Upper lobe of left lung (tissue), 6 donors: ENCODE measurements around the gene GSG1L2. TPM values are rescaled to one million over a fixed set of nuclear protein-coding genes. Genes with fewer than 3 reads are reported as not detected.

Experiments used
- ATAC-seq, 2 donors: fragments of 200-7000 bp; cut with Tn5 transposase; one replicate each; pipeline ENCODE4 v1.9.1; 2022; ENCODE audit warnings: mild to moderate bottlenecking in 2 of 2, moderate library complexity in 2 of 2; ENCODE audit not compliant: low FRiP score in 2 of 2
- DNase-seq, 2 donors: peaks; one replicate each; pipeline ENCODE4 v3.0.0-alpha.2; 2019 to 2020
- H3K27ac ChIP-seq, 4 donors: fragments of 200-600 bp; sonication (generic); one replicate each; pipeline ENCODE4 v1.5.1; 2016 to 2019
- H3K27me3 ChIP-seq, 4 donors: fragments of 200-600 bp; sonication (generic); one replicate each; pipeline ENCODE4 v1.5.1; 2017 to 2019
- H3K36me3 ChIP-seq, 4 donors: fragments of 200-600 bp; sonication (generic); one replicate each; pipeline ENCODE4 v1.5.1; 2016 to 2019
- H3K4me1 ChIP-seq, 4 donors: fragments of 200-600 bp; sonication (generic); one replicate each; pipeline ENCODE4 v1.5.1; 2018 to 2019
- H3K4me3 ChIP-seq, 4 donors: fragments of 200-600 bp; sonication (generic); one replicate each; pipeline ENCODE4 v1.5.1; 2017 to 2019; ENCODE audit warnings: mild to moderate bottlenecking in 2 of 4, moderate library complexity in 1 of 4
- H3K9me3 ChIP-seq, 4 donors: fragments of 200-600 bp; sonication (generic); one replicate each; pipeline ENCODE4 v1.5.1; 2018 to 2019
- CTCF ChIP-seq, 6 experiments: fragments of 450-650 bp in 4 of 6; fragments of 200-600 bp in 2 of 6; sonication (generic) in 2 of 6; IDR thresholded peaks; one replicate each; pipeline ENCODE4 v1.5.1; 2016 to 2019; ENCODE audit warnings: antibody characterized with exemption in 6 of 6
- EP300 ChIP-seq, 4 donors: sonication (generic); formaldehyde crosslinking; IDR thresholded peaks; one replicate each; pipeline ENCODE4 v1.5.1; 2017; ENCODE audit warnings: antibody characterized with exemption in 4 of 4, control low read depth in 2 of 4
- POLR2A ChIP-seq, 4 donors: fragments of 450-650 bp; IDR thresholded peaks; one replicate each; pipeline ENCODE4 v1.5.1; 2016 to 2017; ENCODE audit warnings: antibody characterized with exemption in 4 of 4, mild to moderate bottlenecking in 2 of 4
- POLR2AphosphoS5 ChIP-seq, 2 donors: sonication (generic); formaldehyde crosslinking; IDR thresholded peaks; one replicate each; pipeline ENCODE4 v1.5.1; 2017; ENCODE audit warnings: antibody characterized with exemption in 2 of 2
- WGBS, 2 donors: methylation state at CpG; one replicate each; pipeline ENCODE4 v1.1.5; 2017 to 2018; 5-methylcytosine and 5-hydroxymethylcytosine counted together
- total RNA-seq, 6 donors: library from RNA; depleted of rRNA in 4 of 6; stranded (reverse); fragments of >200 nt in 4 of 6; gene quantifications; one replicate each; pipeline versions ENCODE4 v1.1.0 to v1.2.1, GENCODE V29; 2016 to 2021
- donor health status: DM: no; HTN: no; CAD: no; lungs with moderate emphysema.
- donor health status: DM: no; HTN: yes; CAD: no; lungs with severe emphysema.

The GSG1L2 gene
- total RNA-seq, 6 donors from 2014 or later, result not detected

- no peak for ATAC-seq
- Histone ChIP-seq H3K9me3 (no peaks in the 10 kb centered on the region), H3K27ac (no peak overlapping the region), H3K4me1 (peaks cover 0 to 11% (median 0%) of the 10 kb centered on the region in 4 donors), H3K4me3 (no peak overlapping the region), H3K36me3 (no peaks in the 10 kb centered on the region), H3K27me3 (no peaks in the 10 kb centered on the region)
- DNase-seq, result no peak
- TF ChIP-seq POLR2AphosphoS5 (IDR thresholded peaks at IDR 0.05) (no peak), CTCF (IDR thresholded peaks at IDR 0.05) (no peak), EP300 (IDR thresholded peaks at IDR 0.05) (no peak), POLR2A (IDR thresholded peaks at IDR 0.05) (no peak)
- 90 to 95% methylated on average over 4 of the region's 4 CpGs for WGBS, 2 donors
These were observed 23.4 kb upstream of the GSG1L2 start for GRCh38 chr17:9845306-9845705.

- Histone ChIP-seq H3K27ac (no peak overlapping the region), H3K4me1 (peaks cover 0 to 11% (median 0%) of the 10 kb centered on the region in 4 donors), H3K27me3 (no peaks in the 10 kb centered on the region), H3K36me3 (no peaks in the 10 kb centered on the region), H3K9me3 (no peaks in the 10 kb centered on the region), H3K4me3 (no peak overlapping the region)
- no peak for DNase-seq
- ATAC-seq, result no peak
- TF ChIP-seq CTCF (IDR thresholded peaks at IDR 0.05) (no peak), EP300 (IDR thresholded peaks at IDR 0.05) (no peak), POLR2AphosphoS5 (IDR thresholded peaks at IDR 0.05) (no peak), POLR2A (IDR thresholded peaks at IDR 0.05) (no peak)
- WGBS, 2 donors, result 74 to 78% methylated on average over 8 of the region's 8 CpGs
These were observed 22.3 kb upstream of the GSG1L2 start for GRCh38 chr17:9844153-9844552.

- Histone ChIP-seq H3K4me1 (peaks cover 0 to 11% (median under 1%) of the 10 kb centered on the region in 4 donors), H3K27ac (peak overlapping the region in 1 of 4 donors; percentile 65), H3K36me3 (no peaks in the 10 kb centered on the region), H3K9me3 (no peaks in the 10 kb centered on the region), H3K4me3 (no peak overlapping the region), H3K27me3 (no peaks in the 10 kb centered on the region)
- no peak for ATAC-seq
- no peak for DNase-seq
- TF ChIP-seq CTCF (IDR thresholded peaks at IDR 0.05) (no peak), POLR2AphosphoS5 (IDR thresholded peaks at IDR 0.05) (no peak), POLR2A (IDR thresholded peaks at IDR 0.05) (no peak), EP300 (IDR thresholded peaks at IDR 0.05) (no peak)
- WGBS, 2 donors, result 80 to 84% methylated on average over 14 of the region's 14 CpGs
These were observed 21.5 kb upstream of the GSG1L2 start for GRCh38 chr17:9843152-9844010.

- Histone ChIP-seq H3K27me3 (no peaks in the 10 kb centered on the region), H3K9me3 (no peaks in the 10 kb centered on the region), H3K4me3 (no peak overlapping the region), H3K36me3 (no peaks in the 10 kb centered on the region), H3K27ac (peak overlapping the region in 1 of 4 donors; percentile 65), H3K4me1 (peaks cover 0 to 11% (median 1%) of the 10 kb centered on the region in 4 donors)
- no peak for TF ChIP-seq CTCF (IDR thresholded peaks at IDR 0.05)
- TF ChIP-seq EP300 (IDR thresholded peaks at IDR 0.05), result no peak
- TF ChIP-seq POLR2AphosphoS5 (IDR thresholded peaks at IDR 0.05), result no peak
- no peak for TF ChIP-seq POLR2A (IDR thresholded peaks at IDR 0.05)
- peak; percentile 28 to 55 for ATAC-seq
- 59 to 83% methylated on average over 3 to 14 of the region's 14 CpGs for WGBS, 2 donors
- DNase-seq, result no peak
These were observed 20.3 kb upstream of the GSG1L2 start for GRCh38 chr17:9842057-9842758.
